Pancreas (tissue), 10 donors: ENCODE results near the gene RAB3A. TPM values are rescaled to one million over a fixed set of nuclear protein-coding genes. Genes with fewer than 3 reads are reported as not detected.
A peak's percentile ranks its signal among the peaks of the same experiment; 100 is the strongest.

Experiments
- ATAC-seq, 4 donors: fragments of 200-7000 bp; cut with Tn5 transposase; one replicate each; pipeline versions ENCODE4 v1.8.0 to v1.9.1; 2020; ENCODE audit warnings: mild to moderate bottlenecking in 4 of 4, moderate library complexity in 4 of 4
- DNase-seq, 6 donors: peaks; one replicate each; pipeline ENCODE4 v3.0.0-alpha.2; 2020
- FAIRE-seq: peaks from 2 replicates; lab custom pipeline; 2012; peaks lifted over from hg19 to GRCh38; lab: Jason Lieb, UNC
- H3K27ac ChIP-seq, 4 donors: fragments of 200-600 bp; sonication (generic); 1 replicate in 3 of 4; 2 replicates in 1 of 4; pipeline versions ENCODE4 v1.5.0 to v1.8.0; 2020
- H3K27me3 ChIP-seq, 4 donors: fragments of 200-600 bp; one replicate each; pipeline ENCODE4 v1.8.0; 2021
- H3K36me3 ChIP-seq, 3 donors: fragments of 200-600 bp; sonication (generic) in 1 of 3; one replicate each; pipeline versions ENCODE4 v1.5.0 to v1.8.0; 2020 to 2021
- H3K4me1 ChIP-seq, 3 donors: fragments of 200-600 bp; one replicate each; pipeline ENCODE4 v1.8.0; 2021
- H3K4me3 ChIP-seq, 4 donors: fragments of 200-600 bp; sonication (generic) in 2 of 4; one replicate each; pipeline versions ENCODE4 v1.5.0 to v1.8.0; 2020 to 2021
- H3K9me3 ChIP-seq, 4 donors: fragments of 200-600 bp; one replicate each; pipeline ENCODE4 v1.8.0; 2021
- WGBS, 2 donors: extraction: QIAGEN DNeasy Blood & Tissue Kit; methylation state at CpG; one replicate each; pipeline ENCODE4 v1.1.7; 2013; 5-methylcytosine and 5-hydroxymethylcytosine counted together
- intact Hi-C, 3 donors: fragments of 100-400 bp; cut with DNase I; formaldehyde crosslinking; loops; one replicate each; pipeline versions ENCODE4 v1.11.1 to v1.14.2; 2022
- polyA plus RNA-seq, 2 donors: library from polyadenylated mRNA; stranded (reverse); fragments of 200-250 nt; gene quantifications; one replicate each; pipeline ENCODE4 v1.2.3, GENCODE V29; 2013
- total RNA-seq, 6 donors: library from RNA; stranded (reverse); fragmentation: NEBNext Ultra II Directional in 4 of 6; extraction: Animal tissue kit (Norgen Biotek cat#: 25700) in 4 of 6; gene quantifications; one replicate each; pipeline versions ENCODE4 v1.2.1 to v1.2.4, GENCODE V29; 2021 to 2023
- TF ChIP-seq, protein P1 (sequence below), 4 donors: fragments of 200-600 bp; sonication (generic) in 3 of 4; IDR thresholded peaks; one replicate each; pipeline versions ENCODE4 v1.5.0 to v1.8.0; 2021; ENCODE audit warnings: antibody characterized with exemption in 4 of 4
- donor health status: healthy with polysubstance abuse.
- donor health status: DM: no; HTN: no; CAD: no; lungs with moderate emphysema.
- donor health status: DM: no; HTN: no; CAD: no.
- donor health status: control.
- donor health status: control.
- donor health status: Bipolar disorder and iron deficiency.
- donor health status: DM: yes; HTN: yes; CAD: no.
- donor health status: DM: no; HTN: no; CAD: no.
- donor health status: DM: no; HTN: no; CAD: no.
- donor health status: DM: yes; HTN: yes; CAD: no.

Gene RAB3A
- total and polyA plus RNA-seq, 8 donors: 0.79 to 4.4 (median 1.8) TPM

DNA sequence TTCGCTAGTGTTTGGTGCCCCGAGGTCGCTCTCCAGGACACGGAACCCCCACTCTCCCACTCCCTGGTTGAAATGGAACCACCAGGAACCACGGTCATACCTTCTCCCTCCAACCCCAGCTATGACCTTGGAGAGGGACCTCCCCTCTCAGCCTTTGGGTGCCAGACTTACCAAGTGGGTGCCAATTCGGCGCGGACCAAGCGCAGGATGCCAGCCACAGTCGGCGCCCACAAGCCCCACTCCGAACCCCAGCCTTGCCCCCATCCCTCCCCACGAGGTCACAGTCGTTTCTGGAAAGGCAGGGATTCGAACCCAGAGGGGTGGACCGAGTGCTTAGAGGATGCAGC lies 21.5 kb upstream of the RAB3A start:
- H3K4me1 ChIP-seq: peaks cover 0 to 4% (median 4%) of the 10 kb centered on the region in 3 donors
- no peaks in the 10 kb centered on the region for H3K36me3 ChIP-seq
- TF ChIP-seq, protein P1, sequence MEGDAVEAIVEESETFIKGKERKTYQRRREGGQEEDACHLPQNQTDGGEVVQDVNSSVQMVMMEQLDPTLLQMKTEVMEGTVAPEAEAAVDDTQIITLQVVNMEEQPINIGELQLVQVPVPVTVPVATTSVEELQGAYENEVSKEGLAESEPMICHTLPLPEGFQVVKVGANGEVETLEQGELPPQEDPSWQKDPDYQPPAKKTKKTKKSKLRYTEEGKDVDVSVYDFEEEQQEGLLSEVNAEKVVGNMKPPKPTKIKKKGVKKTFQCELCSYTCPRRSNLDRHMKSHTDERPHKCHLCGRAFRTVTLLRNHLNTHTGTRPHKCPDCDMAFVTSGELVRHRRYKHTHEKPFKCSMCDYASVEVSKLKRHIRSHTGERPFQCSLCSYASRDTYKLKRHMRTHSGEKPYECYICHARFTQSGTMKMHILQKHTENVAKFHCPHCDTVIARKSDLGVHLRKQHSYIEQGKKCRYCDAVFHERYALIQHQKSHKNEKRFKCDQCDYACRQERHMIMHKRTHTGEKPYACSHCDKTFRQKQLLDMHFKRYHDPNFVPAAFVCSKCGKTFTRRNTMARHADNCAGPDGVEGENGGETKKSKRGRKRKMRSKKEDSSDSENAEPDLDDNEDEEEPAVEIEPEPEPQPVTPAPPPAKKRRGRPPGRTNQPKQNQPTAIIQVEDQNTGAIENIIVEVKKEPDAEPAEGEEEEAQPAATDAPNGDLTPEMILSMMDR (IDR thresholded peaks at IDR 0.05): no peak
- H3K4me3 ChIP-seq: no peak overlapping the region
- FAIRE-seq (no peak), ATAC-seq (no peak), DNase-seq (peak in 1 of 6 donors; percentile 70)
- no peaks in the 10 kb centered on the region for H3K9me3 ChIP-seq
- no peaks in the 10 kb centered on the region for H3K27me3 ChIP-seq
- H3K27ac ChIP-seq: no peak overlapping the region
- 12 to 17% methylated on average over 16 of the region's 16 CpGs for WGBS, 2 donors
- intact Hi-C loops: no loop called here

DNA sequence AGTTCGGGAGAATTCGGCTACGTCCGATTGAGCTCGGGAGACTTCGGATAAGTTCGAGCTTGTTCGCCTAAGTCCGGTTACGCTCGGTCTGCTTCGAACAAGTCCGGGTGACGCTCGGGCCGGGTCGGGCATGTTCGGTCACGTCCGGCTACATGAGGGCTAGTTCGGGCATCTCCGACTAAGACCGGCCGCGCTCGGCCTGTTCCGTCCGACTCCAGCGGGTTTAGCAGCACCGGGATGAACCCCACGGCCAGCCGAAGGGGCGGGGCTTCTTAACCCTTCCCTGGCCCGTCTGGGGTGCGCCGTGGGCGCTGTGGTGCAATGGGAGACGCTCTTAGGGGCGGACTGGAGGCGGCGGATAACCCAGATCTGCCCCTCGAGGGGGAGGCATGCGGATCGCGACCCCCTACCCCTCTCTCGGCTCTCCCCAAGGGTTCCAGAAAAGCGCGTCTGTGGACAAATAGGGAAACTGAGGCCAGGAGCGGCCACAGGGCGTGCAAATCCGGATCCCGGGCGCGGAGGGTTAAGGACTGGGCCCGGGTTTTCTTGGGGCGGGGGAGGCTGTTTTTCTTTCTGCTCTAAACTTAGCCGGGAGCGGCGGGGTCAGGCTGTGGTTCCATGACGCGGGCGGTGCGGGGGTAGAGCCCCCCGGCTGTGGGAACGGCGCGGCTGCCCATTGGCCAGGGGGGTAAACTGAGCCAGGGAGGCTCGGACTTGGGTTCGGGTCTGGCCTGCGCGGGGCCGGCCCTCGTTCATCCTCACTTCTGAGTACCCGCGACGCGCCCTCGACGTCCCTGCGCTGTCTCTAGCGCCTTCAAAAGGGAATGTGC lies 20.9 kb upstream of the RAB3A start:
- TF ChIP-seq, protein P1 (IDR thresholded peaks at IDR 0.05): no peak
- peaks cover 0 to 4% (median 4%) of the 10 kb centered on the region in 3 donors for H3K4me1 ChIP-seq
- intact Hi-C loops: no loop called here
- H3K9me3 ChIP-seq: no peaks in the 10 kb centered on the region
- H3K27ac ChIP-seq: no peak overlapping the region
- H3K4me3 ChIP-seq: peak overlapping the region in 3 of 4 donors; percentile 26 to 43 (median 29)
- ATAC-seq: peak; percentile 99
- 1 to 2% methylated on average over 81 of the region's 81 CpGs for WGBS, 2 donors
- H3K36me3 ChIP-seq: no peaks in the 10 kb centered on the region
- peak; percentile 94 to 100 (median 98) for DNase-seq
- H3K27me3 ChIP-seq: no peaks in the 10 kb centered on the region
- peak; percentile 91 for FAIRE-seq

DNA sequence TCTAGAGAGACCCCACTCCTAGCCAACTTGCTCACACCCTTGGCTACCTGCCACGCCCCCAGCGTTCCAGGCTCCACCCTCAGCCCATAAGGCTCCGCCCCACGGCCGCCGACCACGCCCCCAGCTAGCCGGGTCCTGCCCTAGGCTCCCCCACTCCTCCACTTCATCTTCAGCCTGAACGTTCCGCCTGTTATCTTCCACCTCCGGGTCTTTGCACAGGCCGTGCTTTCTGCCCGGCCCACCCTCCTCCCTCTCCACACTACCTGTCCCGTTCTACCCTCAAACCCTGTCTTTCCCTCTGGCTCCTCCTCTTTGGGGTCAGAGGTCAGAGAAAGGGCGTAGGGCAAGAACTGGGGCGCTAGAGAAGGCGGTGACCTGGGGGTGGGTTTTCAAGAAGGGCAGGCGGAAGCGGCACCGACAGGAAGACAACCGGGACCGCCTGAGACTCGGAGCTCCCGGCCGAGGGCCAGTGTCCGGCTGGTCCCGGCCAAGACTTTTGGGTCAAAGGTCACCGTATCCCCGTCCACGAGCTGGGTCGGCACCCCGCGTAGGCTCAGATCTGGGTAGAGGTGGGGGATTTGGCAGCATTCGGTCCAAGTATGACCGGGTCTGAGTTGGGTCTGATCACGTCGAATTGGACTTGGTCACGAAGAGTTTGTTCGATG lies 20.1 kb upstream of the RAB3A start:
- no peak for FAIRE-seq
- H3K36me3 ChIP-seq: no peaks in the 10 kb centered on the region
- TF ChIP-seq, protein P1 (IDR thresholded peaks at IDR 0.05): no peak
- peaks cover 0 to 4% (median 4%) of the 10 kb centered on the region in 3 donors for H3K4me1 ChIP-seq
- WGBS, 2 donors: 6 to 7% methylated on average over 37 to 39 of the region's 39 CpGs
- H3K4me3 ChIP-seq: peak overlapping the region in 3 of 4 donors; percentile 26 to 43 (median 29)
- no peak overlapping the region for H3K27ac ChIP-seq
- no peaks in the 10 kb centered on the region for H3K9me3 ChIP-seq
- DNase-seq: peak in 5 of 6 donors; percentile 36 to 80 (median 66)
- intact Hi-C loops: no loop called here
- peak; percentile 3 to 11 (median 7) for ATAC-seq
- no peaks in the 10 kb centered on the region for H3K27me3 ChIP-seq

- H3K27me3 ChIP-seq: no peaks in the 10 kb centered on the region
- 72 to 82% methylated on average over 23 to 25 of the region's 25 CpGs for WGBS, 2 donors
- TF ChIP-seq, protein P1 (IDR thresholded peaks at IDR 0.05): no peak
- ATAC-seq (no peak), FAIRE-seq (no peak), DNase-seq (no peak)
- H3K27ac ChIP-seq: no peak overlapping the region
- no peak overlapping the region for H3K4me3 ChIP-seq
- H3K4me1 ChIP-seq: peaks cover 0 to 4% (median 4%) of the 10 kb centered on the region in 3 donors
- no peaks in the 10 kb centered on the region for H3K9me3 ChIP-seq
- intact Hi-C loops: no loop called here
- no peaks in the 10 kb centered on the region for H3K36me3 ChIP-seq
Observed at GRCh38 chr19:18221815-18222725, 18.2 kb upstream of the RAB3A start.
